HG02970 (cell line): ENCODE data around the gene MFNG.

Source experiments
- ATAC-seq: cut with Tn5 transposase; IDR thresholded peaks from one replicate; pipeline ENCODE4 v1.9.1; 2021; ENCODE audit warnings: mild to moderate bottlenecking, moderate library complexity, moderate number of reproducible peaks; ENCODE audit not compliant: unreplicated experiment, low FRiP score

Gene MFNG

GRCh38 chr22:37456346-37456745 is 29.8 kb downstream of the MFNG start:
- ATAC-seq: no peak

- ATAC-seq: no peak
Observed at GRCh38 chr22:37455896-37456295, 30.3 kb downstream of the MFNG start.

- no peak for ATAC-seq
Observed at GRCh38 chr22:37454857-37455686, 31.1 kb downstream of the MFNG start.

GRCh38 chr22:37453696-37454095 is 32.5 kb downstream of the MFNG start:
- no peak for ATAC-seq

- ATAC-seq: no peak
Observed at GRCh38 chr22:37451218-37451617, 35.0 kb downstream of the MFNG start.

- ATAC-seq: no peak
Observed at GRCh38 chr22:37449331-37450001, 36.7 kb downstream of the MFNG start.

GRCh38 chr22:37448516-37449127 is 37.6 kb downstream of the MFNG start:
- ATAC-seq: no peak

GRCh38 chr22:37445501-37445900 is 40.7 kb downstream of the MFNG start:
- ATAC-seq: no peak

- no peak for ATAC-seq
Observed at GRCh38 chr22:37443977-37444376, 42.2 kb downstream of the MFNG start.

- ATAC-seq: no peak
Observed at GRCh38 chr22:37443086-37443485, 43.1 kb downstream of the MFNG start.

GRCh38 chr22:37442537-37442936 is 43.6 kb downstream of the MFNG start:
- no peak for ATAC-seq

GRCh38 chr22:37442135-37442534 is 44.0 kb downstream of the MFNG start:
- no peak for ATAC-seq

GRCh38 chr22:37440875-37441274 is 45.3 kb downstream of the MFNG start:
- ATAC-seq: no peak

GRCh38 chr22:37439347-37439746 is 46.8 kb downstream of the MFNG start:
- no peak for ATAC-seq

GRCh38 chr22:37435970-37436603 is 50.1 kb downstream of the MFNG start:
- ATAC-seq: no peak

GRCh38 chr22:37433786-37434185 is 52.4 kb downstream of the MFNG start:
- ATAC-seq: no peak

GRCh38 chr22:37432708-37433054 is 53.5 kb downstream of the MFNG start:
- ATAC-seq: no peak

GRCh38 chr22:37431801-37432707 is 54.1 kb downstream of the MFNG start:
- ATAC-seq: no peak

- no peak for ATAC-seq
Observed at GRCh38 chr22:37431366-37431765, 54.8 kb downstream of the MFNG start.

- no peak for ATAC-seq
Observed at GRCh38 chr22:37430941-37431340, 55.2 kb downstream of the MFNG start.
